ENCODE measurements around the gene WWOX. TPM values are rescaled to one million over a fixed set of nuclear protein-coding genes. Genes with fewer than 3 reads are reported as not detected.

The WWOX gene
- total and polyA plus RNA-seq, 4 donors, result 5.4 to 61.5 (median 18.4) TPM

DNA sequence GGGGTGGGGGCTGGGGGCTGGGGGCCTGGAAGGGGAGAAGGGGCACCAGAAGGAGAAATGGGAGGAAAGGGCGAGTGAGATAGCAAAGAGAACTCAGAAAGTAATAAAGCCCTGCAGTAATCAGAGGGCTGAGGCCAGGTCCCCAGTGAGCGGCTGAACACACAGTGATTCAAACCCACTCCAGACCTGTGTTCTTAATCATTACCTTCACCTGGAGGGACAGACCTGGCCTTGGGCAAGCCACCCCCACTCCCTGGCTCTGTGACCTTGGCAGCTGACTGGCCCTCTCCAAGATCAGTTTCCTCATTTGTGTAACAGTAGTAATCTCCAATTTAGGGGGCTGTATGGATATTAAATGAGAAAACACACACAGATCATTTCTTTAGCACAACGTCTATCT is 150.4 kb downstream of the WWOX start:
- no peaks in the 10 kb centered on the region for H3K27me3 ChIP-seq (ENCODE audit: control insufficient read depth in 3 of 3, insufficient read depth in 3 of 3, low read length in 2 of 3)
- no peak for ATAC-seq (ENCODE audit: insufficient read depth, low FRiP score)
- H3K4me3 ChIP-seq, result no peak overlapping the region
- H3K27ac ChIP-seq (ENCODE audit: low read depth in 1 of 2, low read length in 1 of 2), result no peak overlapping the region
- 90 to 96% methylated on average over 3 of the region's 3 CpGs for WGBS, 2 donors
- TF ChIP-seq, protein P1, sequence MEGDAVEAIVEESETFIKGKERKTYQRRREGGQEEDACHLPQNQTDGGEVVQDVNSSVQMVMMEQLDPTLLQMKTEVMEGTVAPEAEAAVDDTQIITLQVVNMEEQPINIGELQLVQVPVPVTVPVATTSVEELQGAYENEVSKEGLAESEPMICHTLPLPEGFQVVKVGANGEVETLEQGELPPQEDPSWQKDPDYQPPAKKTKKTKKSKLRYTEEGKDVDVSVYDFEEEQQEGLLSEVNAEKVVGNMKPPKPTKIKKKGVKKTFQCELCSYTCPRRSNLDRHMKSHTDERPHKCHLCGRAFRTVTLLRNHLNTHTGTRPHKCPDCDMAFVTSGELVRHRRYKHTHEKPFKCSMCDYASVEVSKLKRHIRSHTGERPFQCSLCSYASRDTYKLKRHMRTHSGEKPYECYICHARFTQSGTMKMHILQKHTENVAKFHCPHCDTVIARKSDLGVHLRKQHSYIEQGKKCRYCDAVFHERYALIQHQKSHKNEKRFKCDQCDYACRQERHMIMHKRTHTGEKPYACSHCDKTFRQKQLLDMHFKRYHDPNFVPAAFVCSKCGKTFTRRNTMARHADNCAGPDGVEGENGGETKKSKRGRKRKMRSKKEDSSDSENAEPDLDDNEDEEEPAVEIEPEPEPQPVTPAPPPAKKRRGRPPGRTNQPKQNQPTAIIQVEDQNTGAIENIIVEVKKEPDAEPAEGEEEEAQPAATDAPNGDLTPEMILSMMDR (IDR thresholded peaks at IDR 0.05; ENCODE audit: control extremely low read depth, extremely low read depth), result no peak
- peaks cover 0 to 33% (median 2%) of the 10 kb centered on the region in 5 donors for H3K4me1 ChIP-seq (ENCODE audit: control insufficient read depth in 5 of 5, insufficient read depth in 5 of 5, low read length in 5 of 5)
- peaks cover 0 to 2% (median 0%) of the 10 kb centered on the region in 4 donors for H3K36me3 ChIP-seq (ENCODE audit: control insufficient read depth in 4 of 4, insufficient read depth in 4 of 4, low read length in 4 of 4)
- H3K9me3 ChIP-seq (ENCODE audit: control insufficient read depth in 4 of 4, insufficient read depth in 3 of 4, low read length in 3 of 4), result no peaks in the 10 kb centered on the region
- H3K9ac ChIP-seq (ENCODE audit: insufficient read depth in 1 of 2, low read length in 2 of 2), result no peak overlapping the region
- DNase-seq, result no peak

DNA sequence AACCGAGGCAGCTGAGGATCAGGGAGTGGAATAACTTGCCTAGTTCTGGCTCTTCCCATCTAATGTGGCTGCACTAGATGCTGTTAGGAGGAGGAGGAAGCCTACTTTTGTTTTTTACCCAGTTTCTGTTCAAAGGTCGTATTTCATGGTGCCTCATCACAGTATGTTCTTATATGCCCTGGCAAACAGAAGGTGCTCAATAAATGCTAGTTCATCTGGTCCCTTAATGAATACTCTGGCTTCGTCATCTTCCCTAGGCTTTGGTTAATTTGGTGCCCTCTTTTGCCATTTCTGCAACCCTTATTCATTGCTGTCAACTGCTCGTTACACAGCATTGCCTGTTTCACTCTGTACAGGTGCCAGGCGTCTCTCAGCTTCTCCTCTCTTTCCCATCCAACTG is 151.7 kb downstream of the WWOX start:
- 90 to 97% methylated on average over 5 of the region's 5 CpGs for WGBS, 2 donors
- H3K4me1 ChIP-seq (ENCODE audit: control insufficient read depth in 5 of 5, insufficient read depth in 5 of 5, low read length in 5 of 5), result peaks cover 0 to 35% (median 0%) of the 10 kb centered on the region in 5 donors
- ATAC-seq (ENCODE audit: insufficient read depth, low FRiP score) (no peak), DNase-seq (no peak)
- no peak overlapping the region for H3K4me3 ChIP-seq
- no peak overlapping the region for H3K9ac ChIP-seq (ENCODE audit: insufficient read depth in 1 of 2, low read length in 2 of 2)
- no peaks in the 10 kb centered on the region for H3K27me3 ChIP-seq (ENCODE audit: control insufficient read depth in 3 of 3, insufficient read depth in 3 of 3, low read length in 2 of 3)
- no peak overlapping the region for H3K27ac ChIP-seq (ENCODE audit: low read depth in 1 of 2, low read length in 1 of 2)
- H3K9me3 ChIP-seq (ENCODE audit: control insufficient read depth in 4 of 4, insufficient read depth in 3 of 4, low read length in 3 of 4), result no peaks in the 10 kb centered on the region
- TF ChIP-seq, protein P1 (IDR thresholded peaks at IDR 0.05; ENCODE audit: control extremely low read depth, extremely low read depth), result no peak
- H3K36me3 ChIP-seq (ENCODE audit: control insufficient read depth in 4 of 4, insufficient read depth in 4 of 4, low read length in 4 of 4), result peaks cover 0 to 2% (median 0%) of the 10 kb centered on the region in 4 donors

DNA sequence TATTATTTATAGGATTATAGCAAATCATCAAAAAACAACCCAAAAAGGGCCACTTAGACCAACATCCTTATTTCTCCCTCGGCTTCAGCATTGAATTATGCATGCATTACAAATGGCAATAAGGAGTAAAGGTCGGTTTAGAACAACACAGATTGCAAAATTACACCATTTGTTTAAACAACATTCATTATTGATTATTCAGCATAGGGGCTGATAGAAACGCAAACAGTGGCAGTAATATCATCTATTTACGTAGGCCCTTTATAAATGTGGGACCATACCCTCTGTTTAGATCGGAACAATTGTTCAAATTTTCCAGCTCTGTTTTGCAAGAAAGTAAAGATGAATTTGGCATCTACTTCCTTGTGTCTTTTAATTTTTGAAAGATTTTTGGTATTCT is 153.3 kb downstream of the WWOX start:
- no peak overlapping the region for H3K4me3 ChIP-seq
- no peaks in the 10 kb centered on the region for H3K27me3 ChIP-seq (ENCODE audit: control insufficient read depth in 3 of 3, insufficient read depth in 3 of 3, low read length in 2 of 3)
- TF ChIP-seq, protein P1 (IDR thresholded peaks at IDR 0.05; ENCODE audit: control extremely low read depth, extremely low read depth), result no peak
- H3K27ac ChIP-seq (ENCODE audit: low read depth in 1 of 2, low read length in 1 of 2), result no peak overlapping the region
- ATAC-seq (ENCODE audit: insufficient read depth, low FRiP score) (no peak), DNase-seq (no peak)
- WGBS, 2 donors, result 92 to 94% methylated on average over 5 of the region's 5 CpGs
- H3K9me3 ChIP-seq (ENCODE audit: control insufficient read depth in 4 of 4, insufficient read depth in 3 of 4, low read length in 3 of 4), result no peaks in the 10 kb centered on the region
- peaks cover 0 to 37% (median 0%) of the 10 kb centered on the region in 5 donors for H3K4me1 ChIP-seq (ENCODE audit: control insufficient read depth in 5 of 5, insufficient read depth in 5 of 5, low read length in 5 of 5)
- no peak overlapping the region for H3K9ac ChIP-seq (ENCODE audit: insufficient read depth in 1 of 2, low read length in 2 of 2)
- H3K36me3 ChIP-seq (ENCODE audit: control insufficient read depth in 4 of 4, insufficient read depth in 4 of 4, low read length in 4 of 4), result peaks cover 0 to 2% (median 0%) of the 10 kb centered on the region in 4 donors

DNA sequence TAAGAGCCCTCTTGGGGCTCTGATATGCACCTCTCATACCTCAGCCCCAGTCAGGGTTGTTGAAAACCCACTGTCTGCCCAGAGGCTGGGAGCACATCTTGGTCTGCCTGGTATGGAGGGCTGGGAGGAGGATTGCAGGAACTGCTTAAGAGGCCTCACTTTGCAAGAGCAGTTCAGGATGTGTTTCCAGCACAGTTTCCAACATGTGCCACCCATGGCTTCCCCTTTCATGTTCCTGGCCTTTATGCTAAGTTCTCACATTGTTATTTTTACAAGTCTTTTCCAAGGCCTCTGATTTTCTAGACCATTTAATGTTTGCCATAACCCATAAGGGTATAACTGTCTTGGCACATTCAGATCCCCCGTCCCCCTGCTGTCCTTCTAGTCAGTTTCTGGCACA is 155.4 kb downstream of the WWOX start:
- ATAC-seq (ENCODE audit: insufficient read depth, low FRiP score) (no peak), DNase-seq (no peak)
- 97% methylated on average over 1 of the region's 1 CpG for WGBS, 2 donors
- TF ChIP-seq, protein P1 (IDR thresholded peaks at IDR 0.05; ENCODE audit: control extremely low read depth, extremely low read depth), result no peak
- no peaks in the 10 kb centered on the region for H3K9me3 ChIP-seq (ENCODE audit: control insufficient read depth in 4 of 4, insufficient read depth in 3 of 4, low read length in 3 of 4)
- no peak overlapping the region for H3K4me3 ChIP-seq
- H3K27ac ChIP-seq (ENCODE audit: low read depth in 1 of 2, low read length in 1 of 2), result no peak overlapping the region
- H3K4me1 ChIP-seq (ENCODE audit: control insufficient read depth in 5 of 5, insufficient read depth in 5 of 5, low read length in 5 of 5), result peaks cover 0 to 43% (median 0%) of the 10 kb centered on the region in 5 donors
- H3K27me3 ChIP-seq (ENCODE audit: control insufficient read depth in 3 of 3, insufficient read depth in 3 of 3, low read length in 2 of 3), result no peaks in the 10 kb centered on the region
- no peak overlapping the region for H3K9ac ChIP-seq (ENCODE audit: insufficient read depth in 1 of 2, low read length in 2 of 2)
- peaks cover 0 to 2% (median 0%) of the 10 kb centered on the region in 4 donors for H3K36me3 ChIP-seq (ENCODE audit: control insufficient read depth in 4 of 4, insufficient read depth in 4 of 4, low read length in 4 of 4)
